H1 (cell line): ENCODE data around the gene TMEM229B. TPM values are rescaled to one million over a fixed set of nuclear protein-coding genes. Genes with fewer than 3 reads are reported as not detected.

Experiments
- CTCF ChIA-PET: fragments of 300-600 bp; sonication (Branson Sonifier 250); formaldehyde crosslinking; loops from one replicate; lab custom pipeline; 2021; ENCODE audit not compliant: partially characterized antibody; lab: Charles Lee
- POLR2A ChIA-PET: fragments of 300-600 bp; sonication (Branson Sonifier 250); formaldehyde crosslinking; loops from one replicate; lab custom pipeline; 2021; ENCODE audit warnings: inconsistent platforms; ENCODE audit not compliant: partially characterized antibody; lab: Charles Lee
- DNase-seq, 2 experiments: peaks; one replicate each; pipeline versions ENCODE4 v3.0.0 to v3.0.0-alpha.2; 2010 to 2022; ENCODE audit warnings: low spot score in 2 of 2, low read depth in 1 of 2, mixed read lengths in 1 of 2
- FAIRE-seq: peaks from 2 replicates; lab custom pipeline; 2011; peaks lifted over from hg19 to GRCh38; lab: Jason Lieb, UNC
- H2AFZ ChIP-seq: 2 replicates; pipeline ENCODE4 v1.8.1; 2012; ENCODE audit warnings: low read length, inconsistent platforms
- H2AK5ac ChIP-seq: 2 replicates; pipeline ENCODE4 v1.6.1; 2013; ENCODE audit warnings: low read depth, low read length
- H2BK120ac ChIP-seq: replicated peaks from 2 replicates; pipeline ENCODE3; 2013; ENCODE audit warnings: low read depth, low read length, inconsistent platforms
- H2BK12ac ChIP-seq: 2 replicates; pipeline ENCODE4 v1.6.1; 2013; ENCODE audit warnings: low read depth, low read length
- H2BK15ac ChIP-seq: 2 replicates; pipeline ENCODE4 v1.6.1; 2013; ENCODE audit warnings: low read length
- H2BK20ac ChIP-seq: 2 replicates; pipeline ENCODE4 v1.6.1; 2013; ENCODE audit warnings: low read length
- H2BK5ac ChIP-seq: 2 replicates; pipeline ENCODE4 v1.6.1; 2013; ENCODE audit warnings: low read depth, low read length
- H3K14ac ChIP-seq: 2 replicates; pipeline ENCODE4 v1.6.1; 2013; ENCODE audit warnings: inconsistent platforms; ENCODE audit not compliant: insufficient read length
- H3K18ac ChIP-seq: 2 replicates; pipeline ENCODE4 v1.6.1; 2013; ENCODE audit warnings: low read length; ENCODE audit errors: extremely low read depth
- H3K23ac ChIP-seq: 2 replicates; pipeline ENCODE4 v1.6.1; 2013; ENCODE audit warnings: inconsistent platforms; ENCODE audit not compliant: insufficient read length
- H3K23me2 ChIP-seq: 2 replicates; pipeline ENCODE4 v1.6.1; 2013; ENCODE audit warnings: low read depth, low read length
- H3K27ac ChIP-seq: 2 replicates; pipeline ENCODE4 v1.6.1; 2011; ENCODE audit warnings: low read depth, low read length, inconsistent platforms
- H3K27me3 ChIP-seq, 4 experiments: replicated peaks in 1 of 4; 1 replicate in 1 of 4; 2 replicates in 3 of 4; pipeline versions ENCODE4 v1.6.1 to v1.8.1; 2011 to 2013; ENCODE audit warnings: low read length in 3 of 4, mild to moderate bottlenecking in 3 of 4, inconsistent platforms in 2 of 4, mixed read lengths in 2 of 4, moderate library complexity in 1 of 4; ENCODE audit not compliant: control insufficient read depth in 3 of 4, insufficient read depth in 3 of 4; ENCODE audit errors: extremely low read depth in 1 of 4
- H3K36me3 ChIP-seq, 4 experiments: 2 replicates each; pipeline versions ENCODE4 v1.6.1 to v1.8.1; 2011 to 2013; ENCODE audit warnings: mild to moderate bottlenecking in 4 of 4, low read length in 3 of 4, moderate library complexity in 2 of 4, control low read depth in 1 of 4, inconsistent platforms in 1 of 4; ENCODE audit not compliant: insufficient read depth in 4 of 4, control insufficient read depth in 2 of 4
- H3K4ac ChIP-seq: replicated peaks from 2 replicates; pipeline ENCODE3; 2013; ENCODE audit warnings: low read length, low read depth, mixed read lengths, inconsistent platforms; ENCODE audit not compliant: insufficient read length
- H3K4me1 ChIP-seq, 4 experiments: replicated peaks in 1 of 4; 1 replicate in 1 of 4; 2 replicates in 3 of 4; pipeline versions ENCODE4 v1.6.1 to v1.8.1; 2011 to 2013; ENCODE audit warnings: low read length in 3 of 4, inconsistent platforms in 2 of 4, mixed read lengths in 1 of 4; ENCODE audit not compliant: insufficient read depth in 4 of 4, control insufficient read depth in 3 of 4
- H3K4me2 ChIP-seq, 2 experiments: 2 replicates each; pipeline versions ENCODE4 v1.6.1 to v1.8.1; 2011 to 2013; ENCODE audit warnings: low read depth in 2 of 2, low read length in 2 of 2, control low read depth in 1 of 2, inconsistent platforms in 1 of 2, mild to moderate bottlenecking in 1 of 2; ENCODE audit not compliant: insufficient read depth in 1 of 2
- H3K4me3 ChIP-seq, 4 experiments: fragments of 200-600, 300-600 bp in 1 of 4; sonication (generic), shearing (Covaris generic), sonication (Bioruptor Twin) in 1 of 4; 2 replicates each; pipeline versions ENCODE4 v1.5.1 to v1.8.1; 2011 to 2016; ENCODE audit warnings: low read length in 4 of 4, low read depth in 3 of 4, control low read depth in 2 of 4, inconsistent platforms in 2 of 4, mild to moderate bottlenecking in 2 of 4, mixed read lengths in 1 of 4, moderate library complexity in 1 of 4; ENCODE audit not compliant: insufficient read depth in 2 of 4; ENCODE audit errors: extremely low read depth in 1 of 4
- H3K56ac ChIP-seq: replicated peaks from 2 replicates; pipeline ENCODE3; 2013; ENCODE audit warnings: low read depth, mild to moderate bottlenecking, mixed read lengths, low read length, inconsistent platforms; ENCODE audit not compliant: insufficient read length
- H3K79me1 ChIP-seq: 2 replicates; pipeline ENCODE4 v1.6.1; 2013; ENCODE audit warnings: low read depth, low read length, control low read depth
- H3K79me2 ChIP-seq, 2 experiments: 2 replicates each; pipeline versions ENCODE4 v1.6.1 to v1.8.1; 2012 to 2013; ENCODE audit warnings: low read length in 2 of 2, mild to moderate bottlenecking in 2 of 2, inconsistent platforms in 1 of 2; ENCODE audit not compliant: insufficient read depth in 2 of 2, control insufficient read depth in 1 of 2
- H3K9ac ChIP-seq, 4 experiments: replicated peaks in 1 of 4; 1 replicate in 1 of 4; 2 replicates in 3 of 4; pipeline versions ENCODE4 v1.6.1 to v1.8.1; 2011 to 2013; ENCODE audit warnings: low read depth in 3 of 4, low read length in 3 of 4, control low read depth in 2 of 4, mild to moderate bottlenecking in 2 of 4, moderate library complexity in 2 of 4, inconsistent platforms in 1 of 4; ENCODE audit errors: extremely low read depth in 1 of 4
- H3K9me3 ChIP-seq, 2 experiments: 2 replicates each; pipeline versions ENCODE4 v1.6.1 to v1.8.1; 2012 to 2013; ENCODE audit warnings: mild to moderate bottlenecking in 2 of 2, moderate library complexity in 2 of 2, control low read depth in 1 of 2, inconsistent platforms in 1 of 2, low read depth in 1 of 2, low read length in 1 of 2, mixed read lengths in 1 of 2; ENCODE audit not compliant: insufficient read depth in 2 of 2
- H4K20me1 ChIP-seq, 2 experiments: replicated peaks in 1 of 2; 2 replicates each; pipeline versions ENCODE3 to v1.8.1; 2011 to 2013; ENCODE audit warnings: inconsistent platforms in 2 of 2, low read length in 2 of 2, mild to moderate bottlenecking in 1 of 2; ENCODE audit not compliant: insufficient read depth in 2 of 2, control insufficient read depth in 1 of 2
- H4K5ac ChIP-seq: 2 replicates; pipeline ENCODE4 v1.6.1; 2013; ENCODE audit warnings: low read length, low read depth, mixed read lengths, inconsistent platforms; ENCODE audit not compliant: insufficient read length
- H4K8ac ChIP-seq: 2 replicates; pipeline ENCODE4 v1.8.0; 2013; ENCODE audit warnings: mild to moderate bottlenecking, moderate library complexity, low read length, inconsistent platforms; ENCODE audit not compliant: insufficient read depth; ENCODE audit errors: extremely low read depth
- H4K91ac ChIP-seq: replicated peaks from 2 replicates; pipeline ENCODE3; 2013; ENCODE audit warnings: low read length, mixed read lengths, inconsistent platforms; ENCODE audit not compliant: insufficient read length
- CTBP2 ChIP-seq: IDR thresholded peaks from 2 replicates; pipeline ENCODE4 v1.7.0; 2011; ENCODE audit warnings: borderline replicate concordance, mild to moderate bottlenecking, moderate library complexity, mixed read lengths, low read length; ENCODE audit not compliant: insufficient read depth, insufficient read length
- HDAC2 ChIP-seq, 2 experiments: fragments of 300-600 bp in 1 of 2; sonication (generic) in 1 of 2; IDR thresholded peaks; 2 replicates each; pipeline ENCODE4 v1.6.1; 2011 to 2012; ENCODE audit warnings: low read depth in 2 of 2, low read length in 2 of 2, mild to moderate bottlenecking in 2 of 2, moderate library complexity in 2 of 2, borderline replicate concordance in 1 of 2, inconsistent platforms in 1 of 2
- JUN ChIP-seq: IDR thresholded peaks from 2 replicates; pipeline ENCODE4 v1.6.1; 2011; ENCODE audit warnings: low read depth, mild to moderate bottlenecking, improper control_type of control experiment, low read length
- KDM1A ChIP-seq: fragments of 200-600, 300-600 bp; sonication (generic); IDR thresholded peaks from 2 replicates; pipeline ENCODE4 v1.7.1; 2016; ENCODE audit warnings: mild to moderate bottlenecking, low read length, borderline replicate concordance
- NRF1 ChIP-seq: IDR thresholded peaks from 2 replicates; pipeline ENCODE4 v1.6.1; 2011; ENCODE audit warnings: mild to moderate bottlenecking, low read depth, low read length, improper control_type of control experiment
- PHF8 ChIP-seq: fragments of 200-600 bp; sonication (generic); conservative IDR thresholded peaks from 2 replicates; pipeline ENCODE4 v1.7.1; 2012; ENCODE audit warnings: low read depth, mild to moderate bottlenecking, inconsistent platforms, low read length, moderate library complexity
- RAD21 ChIP-seq, 2 experiments: IDR thresholded peaks in 1 of 2; conservative IDR thresholded peaks in 1 of 2; 2 replicates each; pipeline ENCODE4 v1.6.1; 2011; ENCODE audit warnings: low read depth in 2 of 2, low read length in 2 of 2, improper control_type of control experiment in 1 of 2, inconsistent platforms in 1 of 2, mild to moderate bottlenecking in 1 of 2, moderate library complexity in 1 of 2
- RNF2 ChIP-seq: fragments of 200-900, 300-1000 bp; sonication (generic); IDR thresholded peaks from 2 replicates; pipeline ENCODE4 v1.7.1; 2016; ENCODE audit warnings: borderline replicate concordance, low read depth, mild to moderate bottlenecking, antibody characterized with exemption, low read length; ENCODE audit not compliant: poor library complexity, severe bottlenecking; ENCODE audit errors: missing control alignments
- SIN3A ChIP-seq, 2 experiments: IDR thresholded peaks in 1 of 2; conservative IDR thresholded peaks in 1 of 2; 2 replicates each; pipeline ENCODE4 v1.6.1; 2011 to 2012; ENCODE audit warnings: low read length in 2 of 2, improper control_type of control experiment in 1 of 2, low read depth in 1 of 2, mild to moderate bottlenecking in 1 of 2
- TCF12 ChIP-seq: IDR thresholded peaks from 2 replicates; pipeline ENCODE4 v1.6.1; 2011; ENCODE audit warnings: low read depth, mild to moderate bottlenecking, low read length
- WGBS, 2 experiments: shearing (Covaris generic) in 1 of 2; methylation state at CpG; one replicate each; pipeline versions ENCODE4 v1.1.6 to v1.1.7; 2013 to 2015; ENCODE audit warnings: low lambda C conversion rate in 2 of 2, mixed read lengths in 2 of 2, inconsistent platforms in 1 of 2, low coverage in 1 of 2, missing lambda C conversion rate in 1 of 2; ENCODE audit not compliant: insufficient replicate concordance in 2 of 2, insufficient coverage in 1 of 2, insufficient read length in 1 of 2; ENCODE audit errors: extremely low coverage in 1 of 2, missing lambda C conversion rate in 1 of 2; 5-methylcytosine and 5-hydroxymethylcytosine counted together
- polyA plus RNA-seq, 7 experiments: library from polyadenylated mRNA; depleted of rRNA in 3 of 7; stranded (reverse) in 5 of 7; unstranded in 2 of 7; fragments of >200 nt in 5 of 7; fragments of 200-250 nt in 2 of 7; gene quantifications; 1 replicate in 5 of 7; 2 replicates in 1 of 7; 4 replicates in 1 of 7; pipeline versions ENCODE4 v1.2.1 to v1.2.3, GENCODE V29; 2011 to 2013; ENCODE audit warnings: missing spikeins in 2 of 7, mixed read lengths in 2 of 7
- total RNA-seq: library from RNA; stranded (reverse); fragmentation: NEBNext Ultra II Directional; extraction: Animal tissue kit (Norgen Biotek cat#: 25700); gene quantifications from 2 replicates; pipeline ENCODE4 v1.2.1, GENCODE V29; 2021

Gene TMEM229B
- total and polyA plus RNA-seq, 2 of the 8 experiments (the other 6 are each of a cell fraction or from before 2014, with no cell fraction given), result 0.73 to 0.85 TPM

- CTCF ChIA-PET, result interaction anchor here (0.6 to 4.6 kb wide), 11 partner anchors 8 to 359 kb away, joined by 3 to 39 read pairs (median 8); no protein-coding TSS in a partner anchor
Observed at GRCh38 chr14:67456732-67457131, 31.8 kb downstream of the TMEM229B start.

More at GRCh38 chr14:67456732-67457131, 31.8 kb downstream of the TMEM229B start:
- POLR2A ChIA-PET, result no interaction called here
- H2BK5ac ChIP-seq, result no peak overlapping the region
- no peak overlapping the region for H3K27ac ChIP-seq
- no peak overlapping the region for H3K14ac ChIP-seq
- H4K91ac ChIP-seq, result no peak overlapping the region
- no peaks in the 10 kb centered on the region; a peak in 1 of 7 replicates for H3K27me3 ChIP-seq
- no peak overlapping the region for H2BK20ac ChIP-seq
- H3K56ac ChIP-seq, result no peak overlapping the region
- no peaks in the 10 kb centered on the region for H3K36me3 ChIP-seq
- TF ChIP-seq SIN3A (conservative IDR thresholded peaks at IDR 0.05 in 1 of 2, IDR thresholded peaks at IDR 0.05 in 1 of 2; ENCODE audit: low read depth in 1 of 2, low read length in 2 of 2) (no peak), HDAC2 (IDR thresholded peaks at IDR 0.05; ENCODE audit: borderline replicate concordance in 1 of 2, low read depth in 2 of 2, low read length in 2 of 2) (peak in 1 of 2 experiments; percentile 44; a peak in 1 of 4 replicates), NRF1 (no peak), RNF2 (no peak), JUN (no peak), TCF12 (no peak), PHF8 (no peak), RAD21 (IDR thresholded peaks at IDR 0.05 in 1 of 2, conservative IDR thresholded peaks at IDR 0.05 in 1 of 2; ENCODE audit: low read depth in 2 of 2, low read length in 2 of 2) (no peak), KDM1A (peak; percentile 78), CTBP2 (no peak)
- H4K20me1 ChIP-seq, result no peaks in the 10 kb centered on the region
- no peak overlapping the region for H3K4me2 ChIP-seq
- no peak overlapping the region for H4K5ac ChIP-seq
- H3K9ac ChIP-seq, result no peak overlapping the region
- no peak overlapping the region for H2BK120ac ChIP-seq
- no peak overlapping the region for H2BK15ac ChIP-seq
- H4K8ac ChIP-seq, result no peak overlapping the region
- no peak overlapping the region for H3K4ac ChIP-seq
- H2AFZ ChIP-seq, result no peak overlapping the region
- no peaks in the 10 kb centered on the region for H3K79me2 ChIP-seq
- H3K23me2 ChIP-seq, result no peaks in the 10 kb centered on the region
- no peak overlapping the region for H3K4me3 ChIP-seq
- no peak overlapping the region for H3K18ac ChIP-seq
- H3K9me3 ChIP-seq, result peaks cover 0 to 4% of the 10 kb centered on the region in 2 experiments; a peak in 1 of 4 replicates
- no peaks in the 10 kb centered on the region for H3K79me1 ChIP-seq
- peaks cover 0 to 4% (median 1%) of the 10 kb centered on the region in 4 experiments; a peak in 3 of 7 replicates for H3K4me1 ChIP-seq
- no peak for FAIRE-seq
- no peak overlapping the region for H2AK5ac ChIP-seq
- 97% methylated on average over 5 of the region's 5 CpGs; no CpG with 5 or more reads in 1 of the 2 experiments for WGBS, 2 experiments
- no peak overlapping the region for H3K23ac ChIP-seq
- H2BK12ac ChIP-seq, result no peak overlapping the region
- no peak for DNase-seq
